Natural killer cell (primary cell): Measurements from ENCODE around the gene MMP20. TPM values are rescaled to one million over a fixed set of nuclear protein-coding genes. Genes with fewer than 3 reads are reported as not detected.

ENCODE experiments used
- ATAC-seq, 3 donors: fragments of 150-1000 bp in 2 of 3; fragments of 200-7000 bp in 1 of 3; cut with Tn5 transposase; 1 replicate in 1 of 3; 2 replicates in 2 of 3; pipeline ENCODE4 v1.10.0; 2021; ENCODE audit warnings: mild to moderate bottlenecking in 2 of 3, moderate library complexity in 2 of 3
- DNase-seq, 2 donors: peaks; one replicate each; pipeline versions ENCODE4 v3.0.0 to v3.0.0-alpha.2; 2013 to 2021; ENCODE audit warnings: mixed read lengths in 1 of 2
- H3K27ac ChIP-seq: one replicate; pipeline ENCODE4 v1.5.1; 2013; ENCODE audit warnings: mild to moderate bottlenecking, low read length
- H3K27me3 ChIP-seq: one replicate; pipeline ENCODE4 v1.6.1; 2013; ENCODE audit warnings: low read length; ENCODE audit not compliant: control insufficient read depth, insufficient read depth
- H3K36me3 ChIP-seq: one replicate; pipeline ENCODE4 v1.6.1; 2013; ENCODE audit warnings: low read length; ENCODE audit not compliant: control insufficient read depth, insufficient read depth
- H3K4me1 ChIP-seq: one replicate; pipeline ENCODE4 v1.6.1; 2013; ENCODE audit warnings: low read length; ENCODE audit not compliant: control insufficient read depth, insufficient read depth
- H3K4me3 ChIP-seq: one replicate; pipeline ENCODE4 v1.5.1; 2013; ENCODE audit warnings: low read length
- H3K9me3 ChIP-seq: one replicate; pipeline ENCODE4 v1.6.1; 2013; ENCODE audit warnings: low read length; ENCODE audit not compliant: control insufficient read depth, insufficient read depth
- H3K27ac Mint-ChIP-seq, 2 donors: one replicate each; pipeline ENCODE4 v1.8.0; 2022; ENCODE audit warnings: mild to moderate bottlenecking in 2 of 2, mixed read lengths in 2 of 2, moderate library complexity in 1 of 2
- H3K27me3 Mint-ChIP-seq, 2 donors: one replicate each; pipeline ENCODE4 v1.8.0; 2022; ENCODE audit warnings: low read depth in 2 of 2, mixed read lengths in 2 of 2
- H3K36me3 Mint-ChIP-seq: one replicate; pipeline ENCODE4 v1.8.0; 2022; ENCODE audit warnings: mixed read lengths
- H3K4me1 Mint-ChIP-seq, 2 donors: one replicate each; pipeline ENCODE4 v1.8.0; 2022; ENCODE audit warnings: mixed read lengths in 2 of 2
- H3K4me3 Mint-ChIP-seq: one replicate; pipeline ENCODE4 v1.8.0; 2022; ENCODE audit warnings: mild to moderate bottlenecking, moderate library complexity, mixed read lengths
- H3K9me3 Mint-ChIP-seq, 2 donors: one replicate each; pipeline ENCODE4 v1.8.0; 2022; ENCODE audit warnings: mixed read lengths in 2 of 2
- WGBS: methylation state at CpG from one replicate; pipeline ENCODE4 v1.1.7; 2013; ENCODE audit warnings: missing lambda C conversion rate; ENCODE audit not compliant: insufficient coverage; 5-methylcytosine and 5-hydroxymethylcytosine counted together
- intact Hi-C: fragments of 100-400 bp; cut with micrococcal nuclease; formaldehyde crosslinking; loops from one replicate; pipeline ENCODE4 v1.14.2; 2022
- total RNA-seq, 4 donors: library from RNA; stranded (reverse); fragments of 120-200 nt in 1 of 4; gene quantifications; one replicate each; pipeline versions ENCODE4 v1.2.3 to v1.2.4, GENCODE V29; 2013 to 2022
- TF ChIP-seq, protein P1 (sequence below): fragments of 200-600 bp; IDR thresholded peaks from one replicate; pipeline ENCODE4 v1.8.0; 2022; ENCODE audit warnings: antibody characterized with exemption

The MMP20 gene
- total RNA-seq, 3 donors from 2014 or later (not counting 1 experiment from before 2014, with no cell fraction given): not detected

GRCh38 chr11:102591160-102591718 lies 33.9 kb downstream of the MMP20 start:
- Mint-ChIP-seq H3K4me3 (no peak overlapping the region), H3K9me3 (no peaks in the 10 kb centered on the region), H3K4me1 (no peaks in the 10 kb centered on the region), H3K27me3 (peaks cover 0 to 3% of the 10 kb centered on the region in 2 donors), H3K27ac (no peak overlapping the region), H3K36me3 (no peaks in the 10 kb centered on the region)
- 81% methylated on average over 5 of the region's 5 CpGs for WGBS
- TF ChIP-seq, protein P1, sequence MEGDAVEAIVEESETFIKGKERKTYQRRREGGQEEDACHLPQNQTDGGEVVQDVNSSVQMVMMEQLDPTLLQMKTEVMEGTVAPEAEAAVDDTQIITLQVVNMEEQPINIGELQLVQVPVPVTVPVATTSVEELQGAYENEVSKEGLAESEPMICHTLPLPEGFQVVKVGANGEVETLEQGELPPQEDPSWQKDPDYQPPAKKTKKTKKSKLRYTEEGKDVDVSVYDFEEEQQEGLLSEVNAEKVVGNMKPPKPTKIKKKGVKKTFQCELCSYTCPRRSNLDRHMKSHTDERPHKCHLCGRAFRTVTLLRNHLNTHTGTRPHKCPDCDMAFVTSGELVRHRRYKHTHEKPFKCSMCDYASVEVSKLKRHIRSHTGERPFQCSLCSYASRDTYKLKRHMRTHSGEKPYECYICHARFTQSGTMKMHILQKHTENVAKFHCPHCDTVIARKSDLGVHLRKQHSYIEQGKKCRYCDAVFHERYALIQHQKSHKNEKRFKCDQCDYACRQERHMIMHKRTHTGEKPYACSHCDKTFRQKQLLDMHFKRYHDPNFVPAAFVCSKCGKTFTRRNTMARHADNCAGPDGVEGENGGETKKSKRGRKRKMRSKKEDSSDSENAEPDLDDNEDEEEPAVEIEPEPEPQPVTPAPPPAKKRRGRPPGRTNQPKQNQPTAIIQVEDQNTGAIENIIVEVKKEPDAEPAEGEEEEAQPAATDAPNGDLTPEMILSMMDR: no peak
- DNase-seq (no peak), ATAC-seq (no peak)
- H3K36me3 ChIP-seq: no peaks in the 10 kb centered on the region
- no peak overlapping the region for H3K27ac ChIP-seq
- no peak overlapping the region for H3K4me3 ChIP-seq
- intact Hi-C loops: no loop called here
- no peaks in the 10 kb centered on the region for H3K4me1 ChIP-seq
- no peaks in the 10 kb centered on the region for H3K9me3 ChIP-seq
- no peaks in the 10 kb centered on the region for H3K27me3 ChIP-seq

DNA sequence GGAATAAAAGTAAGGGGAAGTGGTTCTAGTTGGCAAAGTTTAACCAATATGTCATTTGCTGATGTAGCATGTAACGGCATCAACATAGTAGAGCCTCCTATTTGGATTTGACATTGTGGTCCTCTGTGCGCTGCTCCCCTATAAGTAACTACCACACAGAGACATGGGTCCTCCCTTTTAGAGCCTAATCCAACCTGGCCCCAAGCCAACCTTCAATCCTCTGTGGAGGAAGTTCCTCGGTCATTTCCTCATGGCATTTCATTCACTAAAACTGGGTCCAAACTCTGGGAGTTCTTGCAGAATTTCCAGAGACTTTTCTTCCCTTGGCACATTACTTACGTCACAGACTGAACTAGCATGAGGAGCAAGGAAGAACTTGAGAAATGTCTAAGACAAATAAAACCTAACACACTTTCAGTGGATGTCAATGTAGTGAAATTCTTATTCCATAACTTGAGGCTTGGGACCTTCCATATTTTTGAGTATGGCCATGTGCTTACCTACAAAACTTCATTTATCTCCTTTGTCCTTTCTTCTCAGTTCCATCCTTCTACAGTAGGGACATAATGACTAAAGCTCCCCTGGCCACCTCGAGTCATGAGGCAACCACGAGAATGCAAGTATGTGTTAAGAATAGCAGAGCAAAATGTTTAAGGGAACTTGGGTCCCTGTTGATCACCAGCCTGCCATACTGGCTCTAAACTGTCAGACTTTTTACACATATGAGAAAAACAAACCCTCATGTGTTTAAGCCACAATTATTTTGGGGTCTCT lies 34.7 kb downstream of the MMP20 start:
- no peaks in the 10 kb centered on the region for H3K27me3 ChIP-seq
- H3K4me3 ChIP-seq: no peak overlapping the region
- no peaks in the 10 kb centered on the region for H3K9me3 ChIP-seq
- Mint-ChIP-seq H3K4me3 (no peak overlapping the region), H3K27me3 (peaks cover 0 to 3% of the 10 kb centered on the region in 2 donors), H3K36me3 (no peaks in the 10 kb centered on the region), H3K27ac (no peak overlapping the region), H3K9me3 (no peaks in the 10 kb centered on the region), H3K4me1 (no peaks in the 10 kb centered on the region)
- 87% methylated on average over 5 of the region's 6 CpGs for WGBS
- ATAC-seq (no peak), DNase-seq (no peak)
- no peaks in the 10 kb centered on the region for H3K36me3 ChIP-seq
- intact Hi-C loops: no loop called here
- TF ChIP-seq, protein P1: no peak
- H3K4me1 ChIP-seq: no peaks in the 10 kb centered on the region
- H3K27ac ChIP-seq: no peak overlapping the region

- Histone ChIP-seq H3K9me3 (no peaks in the 10 kb centered on the region), H3K27me3 (no peaks in the 10 kb centered on the region), H3K4me1 (no peaks in the 10 kb centered on the region), H3K4me3 (no peak overlapping the region), H3K27ac (no peak overlapping the region), H3K36me3 (no peaks in the 10 kb centered on the region)
- TF ChIP-seq, protein P1: no peak
- no peak for ATAC-seq
- Mint-ChIP-seq H3K27ac (no peak overlapping the region), H3K9me3 (no peaks in the 10 kb centered on the region), H3K27me3 (peaks cover 0 to 3% of the 10 kb centered on the region in 2 donors), H3K4me1 (no peaks in the 10 kb centered on the region), H3K36me3 (no peaks in the 10 kb centered on the region), H3K4me3 (no peak overlapping the region)
- no peak for DNase-seq
- intact Hi-C loops: no loop called here
- WGBS: 41% methylated on average over 2 of the region's 2 CpGs
These were observed 36.1 kb downstream of the MMP20 start for GRCh38 chr11:102589047-102589459.
